K562 (cell line): ENCODE results near the gene MYG1. TPM values are rescaled to one million over a fixed set of nuclear protein-coding genes. Genes with fewer than 3 reads are reported as not detected.

ENCODE experiments used
- BACH1 ChIP-seq: fragments of 200-800 bp; sonication (Bioruptor generic); IDR thresholded peaks from 2 replicates; pipeline ENCODE4 v1.6.1; 2016; ENCODE audit warnings: missing genetic modification characterization, missing compliant biosample characterization
- DACH1 ChIP-seq: fragments of 450-650 bp; IDR thresholded peaks from 2 replicates; pipeline ENCODE4 v1.6.1; 2018; ENCODE audit not compliant: partially characterized antibody
- MIER1 ChIP-seq: fragments of 450-650 bp; IDR thresholded peaks from 2 replicates; pipeline ENCODE4 v1.6.1; 2016; ENCODE audit warnings: antibody characterized with exemption, mild to moderate bottlenecking, low read depth
- MTA1 ChIP-seq: fragments of 450-650 bp; IDR thresholded peaks from 2 replicates; pipeline ENCODE4 v1.6.1; 2017; ENCODE audit warnings: borderline replicate concordance
- MXD1 ChIP-seq: fragments of 250-450 bp; sonication (Bioruptor Pico); IDR thresholded peaks from 2 replicates; pipeline ENCODE4 v1.8.0; 2021; ENCODE audit warnings: borderline replicate concordance, mild to moderate bottlenecking, moderate library complexity; ENCODE audit not compliant: poor library complexity, severe bottlenecking
- NCOA2 ChIP-seq, 2 experiments: fragments of 450-650 bp; IDR thresholded peaks; 2 replicates each; pipeline ENCODE4 v1.6.1; 2018; ENCODE audit warnings: mild to moderate bottlenecking in 2 of 2, moderate library complexity in 1 of 2; ENCODE audit not compliant: partially characterized antibody in 2 of 2
- PRMT5 ChIP-seq: sonication (generic); formaldehyde crosslinking; IDR thresholded peaks from 2 replicates; pipeline ENCODE4 v1.5.0; 2020; ENCODE audit warnings: missing genetic modification reagents
- RB1 ChIP-seq: fragments of 450-650 bp; IDR thresholded peaks from 2 replicates; pipeline ENCODE4 v1.6.1; 2017; ENCODE audit warnings: low read depth, mild to moderate bottlenecking
- SIRT6 ChIP-seq: IDR thresholded peaks from one replicate; pipeline ENCODE4 v1.6.1; 2012; ENCODE audit warnings: low read depth, mild to moderate bottlenecking, control low read depth, inconsistent platforms, low read length, moderate library complexity
- TCF15 ChIP-seq: fragments of 250-450 bp; sonication (Bioruptor Pico); IDR thresholded peaks from 2 replicates; pipeline ENCODE4 v1.8.0; 2022; ENCODE audit warnings: moderate library complexity, mild to moderate bottlenecking, inconsistent platforms
- TCF7L2 ChIP-seq: fragments of 150-350 bp; IDR thresholded peaks from 2 replicates; pipeline ENCODE4 v1.6.1; 2016; ENCODE audit warnings: low read depth, mild to moderate bottlenecking, low read length, moderate library complexity
- ZNF444 ChIP-seq: fragments of 250-450 bp; sonication (Bioruptor Pico); IDR thresholded peaks from 2 replicates; pipeline ENCODE4 v1.4.0; 2020; ENCODE audit warnings: mild to moderate bottlenecking, moderate library complexity
- ZNF551 ChIP-seq: fragments of 250-450 bp; sonication (Bioruptor Pico); IDR thresholded peaks from 2 replicates; pipeline ENCODE4 v1.5.0; 2021; ENCODE audit warnings: mild to moderate bottlenecking, moderate library complexity
- polyA plus RNA-seq, 8 experiments: library from polyadenylated mRNA; depleted of rRNA in 4 of 8; stranded (reverse) in 5 of 8; unstranded in 3 of 8; fragments of >200 nt; fragmentation: Nextera tagmentation in 2 of 8; fragmentation: Illumina TruSeq in 1 of 8; extraction: Ambion mirVana in 2 of 8; extraction: Trizol in 1 of 8; gene quantifications; 2 replicates each; pipeline versions ENCODE4 v1.2.1 to v1.2.3, GENCODE V29; 2011 to 2014; ENCODE audit warnings: inconsistent platforms in 1 of 8, missing spikeins in 1 of 8
- total RNA-seq, 7 experiments: library from RNA; depleted of rRNA in 6 of 7; stranded (reverse); fragments of >200 nt in 6 of 7; fragmentation: Illumina TruSeq in 2 of 7; extraction: Trizol in 2 of 7; gene quantifications; 2 replicates each; pipeline versions ENCODE4 v1.2.1 to v1.2.3, GENCODE V29; 2011 to 2021; ENCODE audit warnings: low replicate concordance in 1 of 7
- TF ChIP-seq, protein P1 (sequence below): fragments of 450-650 bp; IDR thresholded peaks from 2 replicates; pipeline ENCODE4 v1.7.0; 2016; ENCODE audit warnings: borderline replicate concordance
- TF ChIP-seq, protein P2 (sequence below): sonication (generic); formaldehyde crosslinking; IDR thresholded peaks from 2 replicates; pipeline ENCODE4 v1.9.0; 2022; ENCODE audit warnings: mild to moderate bottlenecking, missing genetic modification reagents
- TF ChIP-seq, protein P3 (sequence below): fragments of 450-650 bp; conservative IDR thresholded peaks from 2 replicates; pipeline ENCODE4 v1.6.1; 2016; ENCODE audit warnings: missing genetic modification characterization, low read depth, mild to moderate bottlenecking, control low read depth, missing compliant biosample characterization
- TF ChIP-seq, protein P4 (sequence below): fragments of 450-650 bp; IDR thresholded peaks from 2 replicates; pipeline ENCODE4 v1.6.1; 2017; ENCODE audit warnings: antibody characterized with exemption
- TF ChIP-seq, protein P5 (sequence below): sonication (generic); formaldehyde crosslinking; IDR thresholded peaks from 2 replicates; pipeline ENCODE4 v1.8.0; 2022; ENCODE audit warnings: missing genetic modification reagents, mild to moderate bottlenecking, borderline replicate concordance

MYG1 gene
- total and polyA plus RNA-seq, 9 of the 15 experiments (the other 6 are each of a cell fraction or from before 2014, with no cell fraction given) = 0.45 to 5.6 (median 2.1) TPM

GRCh38 chr12:53324779-53325510, 25.4 kb downstream of the MYG1 start (continued):
- TF ChIP-seq NCOA2 (IDR thresholded peaks at IDR 0.05; ENCODE audit: partially characterized antibody in 2 of 2) (no peak), SIRT6 (no peak), BACH1 (tag) (no peak), RB1 (peak; percentile 96), DACH1 (no peak), TCF7L2 (peak; percentile 79), ZNF551 (CRISPR knock-in tag) (no peak), MIER1 (no peak), MTA1 (no peak), PRMT5 (CRISPR knock-in tag) (no peak), ZNF444 (CRISPR knock-in tag) (no peak), MXD1 (CRISPR knock-in tag) (peak; percentile 49), TCF15 (CRISPR knock-in tag) (no peak)
- TF ChIP-seq, protein P1, sequence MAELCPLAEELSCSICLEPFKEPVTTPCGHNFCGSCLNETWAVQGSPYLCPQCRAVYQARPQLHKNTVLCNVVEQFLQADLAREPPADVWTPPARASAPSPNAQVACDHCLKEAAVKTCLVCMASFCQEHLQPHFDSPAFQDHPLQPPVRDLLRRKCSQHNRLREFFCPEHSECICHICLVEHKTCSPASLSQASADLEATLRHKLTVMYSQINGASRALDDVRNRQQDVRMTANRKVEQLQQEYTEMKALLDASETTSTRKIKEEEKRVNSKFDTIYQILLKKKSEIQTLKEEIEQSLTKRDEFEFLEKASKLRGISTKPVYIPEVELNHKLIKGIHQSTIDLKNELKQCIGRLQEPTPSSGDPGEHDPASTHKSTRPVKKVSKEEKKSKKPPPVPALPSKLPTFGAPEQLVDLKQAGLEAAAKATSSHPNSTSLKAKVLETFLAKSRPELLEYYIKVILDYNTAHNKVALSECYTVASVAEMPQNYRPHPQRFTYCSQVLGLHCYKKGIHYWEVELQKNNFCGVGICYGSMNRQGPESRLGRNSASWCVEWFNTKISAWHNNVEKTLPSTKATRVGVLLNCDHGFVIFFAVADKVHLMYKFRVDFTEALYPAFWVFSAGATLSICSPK = no peak
- TF ChIP-seq, protein P2, sequence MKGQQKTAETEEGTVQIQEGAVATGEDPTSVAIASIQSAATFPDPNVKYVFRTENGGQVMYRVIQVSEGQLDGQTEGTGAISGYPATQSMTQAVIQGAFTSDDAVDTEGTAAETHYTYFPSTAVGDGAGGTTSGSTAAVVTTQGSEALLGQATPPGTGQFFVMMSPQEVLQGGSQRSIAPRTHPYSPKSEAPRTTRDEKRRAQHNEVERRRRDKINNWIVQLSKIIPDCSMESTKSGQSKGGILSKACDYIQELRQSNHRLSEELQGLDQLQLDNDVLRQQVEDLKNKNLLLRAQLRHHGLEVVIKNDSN (CRISPR knock-in tag) = no peak; the same call in 1 of the 2 replicates
- TF ChIP-seq, protein P3, sequence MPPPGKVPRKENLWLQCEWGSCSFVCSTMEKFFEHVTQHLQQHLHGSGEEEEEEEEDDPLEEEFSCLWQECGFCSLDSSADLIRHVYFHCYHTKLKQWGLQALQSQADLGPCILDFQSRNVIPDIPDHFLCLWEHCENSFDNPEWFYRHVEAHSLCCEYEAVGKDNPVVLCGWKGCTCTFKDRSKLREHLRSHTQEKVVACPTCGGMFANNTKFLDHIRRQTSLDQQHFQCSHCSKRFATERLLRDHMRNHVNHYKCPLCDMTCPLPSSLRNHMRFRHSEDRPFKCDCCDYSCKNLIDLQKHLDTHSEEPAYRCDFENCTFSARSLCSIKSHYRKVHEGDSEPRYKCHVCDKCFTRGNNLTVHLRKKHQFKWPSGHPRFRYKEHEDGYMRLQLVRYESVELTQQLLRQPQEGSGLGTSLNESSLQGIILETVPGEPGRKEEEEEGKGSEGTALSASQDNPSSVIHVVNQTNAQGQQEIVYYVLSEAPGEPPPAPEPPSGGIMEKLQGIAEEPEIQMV (tag) = no peak
- TF ChIP-seq, protein P4, sequence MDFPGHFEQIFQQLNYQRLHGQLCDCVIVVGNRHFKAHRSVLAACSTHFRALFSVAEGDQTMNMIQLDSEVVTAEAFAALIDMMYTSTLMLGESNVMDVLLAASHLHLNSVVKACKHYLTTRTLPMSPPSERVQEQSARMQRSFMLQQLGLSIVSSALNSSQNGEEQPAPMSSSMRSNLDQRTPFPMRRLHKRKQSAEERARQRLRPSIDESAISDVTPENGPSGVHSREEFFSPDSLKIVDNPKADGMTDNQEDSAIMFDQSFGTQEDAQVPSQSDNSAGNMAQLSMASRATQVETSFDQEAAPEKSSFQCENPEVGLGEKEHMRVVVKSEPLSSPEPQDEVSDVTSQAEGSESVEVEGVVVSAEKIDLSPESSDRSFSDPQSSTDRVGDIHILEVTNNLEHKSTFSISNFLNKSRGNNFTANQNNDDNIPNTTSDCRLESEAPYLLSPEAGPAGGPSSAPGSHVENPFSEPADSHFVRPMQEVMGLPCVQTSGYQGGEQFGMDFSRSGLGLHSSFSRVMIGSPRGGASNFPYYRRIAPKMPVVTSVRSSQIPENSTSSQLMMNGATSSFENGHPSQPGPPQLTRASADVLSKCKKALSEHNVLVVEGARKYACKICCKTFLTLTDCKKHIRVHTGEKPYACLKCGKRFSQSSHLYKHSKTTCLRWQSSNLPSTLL = no peak
- TF ChIP-seq, protein P5, sequence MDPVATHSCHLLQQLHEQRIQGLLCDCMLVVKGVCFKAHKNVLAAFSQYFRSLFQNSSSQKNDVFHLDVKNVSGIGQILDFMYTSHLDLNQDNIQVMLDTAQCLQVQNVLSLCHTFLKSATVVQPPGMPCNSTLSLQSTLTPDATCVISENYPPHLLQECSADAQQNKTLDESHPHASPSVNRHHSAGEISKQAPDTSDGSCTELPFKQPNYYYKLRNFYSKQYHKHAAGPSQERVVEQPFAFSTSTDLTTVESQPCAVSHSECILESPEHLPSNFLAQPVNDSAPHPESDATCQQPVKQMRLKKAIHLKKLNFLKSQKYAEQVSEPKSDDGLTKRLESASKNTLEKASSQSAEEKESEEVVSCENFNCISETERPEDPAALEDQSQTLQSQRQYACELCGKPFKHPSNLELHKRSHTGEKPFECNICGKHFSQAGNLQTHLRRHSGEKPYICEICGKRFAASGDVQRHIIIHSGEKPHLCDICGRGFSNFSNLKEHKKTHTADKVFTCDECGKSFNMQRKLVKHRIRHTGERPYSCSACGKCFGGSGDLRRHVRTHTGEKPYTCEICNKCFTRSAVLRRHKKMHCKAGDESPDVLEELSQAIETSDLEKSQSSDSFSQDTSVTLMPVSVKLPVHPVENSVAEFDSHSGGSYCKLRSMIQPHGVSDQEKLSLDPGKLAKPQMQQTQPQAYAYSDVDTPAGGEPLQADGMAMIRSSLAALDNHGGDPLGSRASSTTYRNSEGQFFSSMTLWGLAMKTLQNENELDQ (CRISPR knock-in tag) = no peak; the same call in 1 of the 2 replicates
